Fibroblast of villous mesenchyme (primary cell): ENCODE measurements around the gene EMC8. TPM values are rescaled to one million over a fixed set of nuclear protein-coding genes. Genes with fewer than 3 reads are reported as not detected.
"Not testable (repeated sequence)": the region's sequence is repeated elsewhere in the genome, so short reads cannot be mapped to it uniquely, and the experiment has no call there.

Experiments used
- DNase-seq: peaks from one replicate; pipeline ENCODE4 v3.0.0-alpha.2; 2010; ENCODE audit warnings: low read depth
- H3K4me3 ChIP-seq: 2 replicates; pipeline ENCODE4 v1.5.1; 2011; ENCODE audit warnings: low read depth, mild to moderate bottlenecking, low read length
- total RNA-seq: library from RNA; depleted of rRNA; stranded (reverse); fragments of >200 nt; gene quantifications from 2 replicates; pipeline ENCODE4 v1.2.3, GENCODE V29; 2012
- TF ChIP-seq, protein P1 (sequence below): IDR thresholded peaks from 2 replicates; pipeline ENCODE4 v1.5.1; 2012; ENCODE audit warnings: low read depth, mild to moderate bottlenecking, low read length; ENCODE audit not compliant: insufficient read depth

Gene EMC8
- total RNA-seq, 1 donor, result 30.2 TPM

GRCh38 chr16:85812811-85813700 lies 13.7 kb upstream of the EMC8 start:
- H3K4me3 ChIP-seq, result no peak overlapping the region
- TF ChIP-seq, protein P1, sequence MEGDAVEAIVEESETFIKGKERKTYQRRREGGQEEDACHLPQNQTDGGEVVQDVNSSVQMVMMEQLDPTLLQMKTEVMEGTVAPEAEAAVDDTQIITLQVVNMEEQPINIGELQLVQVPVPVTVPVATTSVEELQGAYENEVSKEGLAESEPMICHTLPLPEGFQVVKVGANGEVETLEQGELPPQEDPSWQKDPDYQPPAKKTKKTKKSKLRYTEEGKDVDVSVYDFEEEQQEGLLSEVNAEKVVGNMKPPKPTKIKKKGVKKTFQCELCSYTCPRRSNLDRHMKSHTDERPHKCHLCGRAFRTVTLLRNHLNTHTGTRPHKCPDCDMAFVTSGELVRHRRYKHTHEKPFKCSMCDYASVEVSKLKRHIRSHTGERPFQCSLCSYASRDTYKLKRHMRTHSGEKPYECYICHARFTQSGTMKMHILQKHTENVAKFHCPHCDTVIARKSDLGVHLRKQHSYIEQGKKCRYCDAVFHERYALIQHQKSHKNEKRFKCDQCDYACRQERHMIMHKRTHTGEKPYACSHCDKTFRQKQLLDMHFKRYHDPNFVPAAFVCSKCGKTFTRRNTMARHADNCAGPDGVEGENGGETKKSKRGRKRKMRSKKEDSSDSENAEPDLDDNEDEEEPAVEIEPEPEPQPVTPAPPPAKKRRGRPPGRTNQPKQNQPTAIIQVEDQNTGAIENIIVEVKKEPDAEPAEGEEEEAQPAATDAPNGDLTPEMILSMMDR, result no peak
- no peak for DNase-seq

- H3K4me3 ChIP-seq, result no peak overlapping the region
- TF ChIP-seq, protein P1, result no peak
- no peak for DNase-seq
Measured at GRCh38 chr16:85812031-85812807, 12.9 kb upstream of the EMC8 start.

DNA sequence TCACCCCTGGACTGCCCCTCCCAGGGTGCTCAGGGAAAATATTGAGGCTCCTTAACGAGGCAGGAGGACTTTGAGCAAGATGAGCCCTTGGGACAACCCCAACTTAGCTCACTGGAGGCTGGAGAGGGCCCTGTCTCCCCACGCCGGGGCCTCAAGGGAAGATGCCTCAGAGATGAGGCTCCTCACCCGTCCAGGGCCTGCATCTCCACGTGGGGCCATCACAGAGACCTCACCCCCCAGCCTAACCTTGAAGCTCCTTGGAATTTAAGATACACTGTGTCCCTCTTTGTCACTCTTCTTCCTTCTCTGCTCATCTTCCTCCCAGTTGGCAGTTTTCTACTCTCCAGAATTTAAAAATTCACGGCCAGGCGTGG lies 11.4 kb upstream of the EMC8 start:
- H3K4me3 ChIP-seq, result no peak overlapping the region
- TF ChIP-seq, protein P1, result no peak
- no peak for DNase-seq

DNA sequence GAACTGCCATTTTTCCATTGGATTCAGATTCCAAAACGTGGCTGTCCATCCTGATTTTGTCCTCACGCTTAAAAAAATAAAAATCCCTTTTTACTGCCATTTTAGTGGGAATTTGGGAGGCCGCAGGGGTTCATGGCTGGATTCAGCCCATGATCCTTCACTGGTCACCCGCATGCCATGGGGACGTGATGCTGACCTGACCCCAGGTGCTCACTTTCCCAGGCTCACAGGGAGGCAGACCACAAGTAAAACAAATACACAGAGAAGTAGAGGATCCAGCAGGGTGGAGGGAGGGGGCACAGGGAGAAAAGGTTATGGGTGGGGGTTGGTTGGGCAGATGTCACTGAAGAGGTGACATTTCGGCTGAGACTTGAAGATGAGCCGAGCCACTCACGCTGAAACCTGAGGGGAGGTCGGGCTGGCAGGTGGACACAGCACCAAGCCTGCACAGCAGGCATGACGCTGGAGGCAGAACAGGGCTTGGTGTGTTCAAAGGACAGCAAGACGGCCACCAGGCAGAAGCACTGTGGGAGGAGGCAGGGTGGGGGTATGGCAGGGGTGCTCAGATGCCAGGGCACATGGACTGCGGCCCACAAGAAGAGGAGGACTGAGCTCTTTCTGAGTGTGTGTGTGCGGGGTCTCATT lies 10.9 kb upstream of the EMC8 start:
- H3K4me3 ChIP-seq, result no peak overlapping the region
- TF ChIP-seq, protein P1, result no peak
- no peak for DNase-seq

DNA sequence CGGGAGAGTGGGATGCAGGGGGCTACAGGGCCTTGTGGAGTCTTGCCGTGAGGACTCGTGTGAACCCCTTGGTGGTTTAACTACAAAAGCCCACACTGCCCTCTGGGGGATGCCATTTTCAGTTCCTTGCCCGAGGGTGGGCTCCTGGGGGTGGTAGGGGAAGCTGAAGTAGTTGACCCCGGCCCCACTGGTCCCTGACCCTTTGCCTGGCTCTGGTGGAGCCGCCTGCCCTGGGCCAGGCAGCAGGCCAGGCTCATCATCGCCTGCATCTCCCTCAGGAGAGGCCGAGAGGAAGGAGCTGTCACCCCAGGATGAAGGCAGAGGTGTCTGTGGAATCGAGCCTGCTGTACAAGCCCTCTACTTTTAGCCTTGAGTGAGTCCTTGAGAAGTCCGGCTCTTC lies 10.3 kb upstream of the EMC8 start:
- TF ChIP-seq, protein P1, result no peak
- DNase-seq, result no peak
- no peak overlapping the region for H3K4me3 ChIP-seq

- TF ChIP-seq, protein P1, result no peak
Measured at GRCh38 chr16:85808926-85809325, 9.6 kb upstream of the EMC8 start.

GRCh38 chr16:85808104-85808503 lies 8.8 kb upstream of the EMC8 start:
- H3K4me3 ChIP-seq, DNase-seq: not testable (repeated sequence)

More at GRCh38 chr16:85808926-85809325, 9.6 kb upstream of the EMC8 start:
- no peak overlapping the region for H3K4me3 ChIP-seq
- no peak for DNase-seq

GRCh38 chr16:85807340-85807739 lies 8.0 kb upstream of the EMC8 start:
- H3K4me3 ChIP-seq, DNase-seq: not testable (repeated sequence)
